Kidney (tissue), 14 donors: ENCODE measurements around the gene PRSS16. TPM values are rescaled to one million over a fixed set of nuclear protein-coding genes. Genes with fewer than 3 reads are reported as not detected.
"Not testable (repeated sequence)": the region's sequence is repeated elsewhere in the genome, so short reads cannot be mapped to it uniquely, and the experiment has no call there.

ENCODE experiments used
- DNase-seq, 5 donors: peaks; one replicate each; pipeline ENCODE4 v3.0.0-alpha.2; 2013 to 2020
- FAIRE-seq: peaks from 2 replicates; lab custom pipeline; 2012; peaks lifted over from hg19 to GRCh38; lab: Jason Lieb, UNC
- H3K27ac ChIP-seq, 2 donors: one replicate each; pipeline ENCODE4 v1.7.0; 2013; ENCODE audit warnings: low read depth in 2 of 2, low read length in 2 of 2, inconsistent platforms in 1 of 2
- H3K27me3 ChIP-seq: one replicate; pipeline ENCODE4 v1.7.1; 2013; ENCODE audit warnings: low read length, inconsistent platforms; ENCODE audit not compliant: control insufficient read depth, insufficient read depth
- H3K36me3 ChIP-seq, 3 donors: one replicate each; pipeline versions ENCODE4 v1.7.0 to v1.7.1; 2013; ENCODE audit warnings: low read length in 3 of 3, control low read depth in 1 of 3, inconsistent platforms in 1 of 3; ENCODE audit not compliant: insufficient read depth in 3 of 3, control insufficient read depth in 2 of 3
- H3K4me1 ChIP-seq, 3 donors: one replicate each; pipeline versions ENCODE4 v1.7.0 to v1.7.1; 2013; ENCODE audit warnings: low read length in 3 of 3, inconsistent platforms in 1 of 3, low read depth in 1 of 3; ENCODE audit not compliant: control insufficient read depth in 2 of 3, insufficient read depth in 2 of 3
- H3K4me3 ChIP-seq, 3 donors: one replicate each; pipeline versions ENCODE4 v1.7.0 to v1.8.1; 2013; ENCODE audit warnings: low read length in 3 of 3, control low read depth in 1 of 3, inconsistent platforms in 1 of 3
- H3K9ac ChIP-seq, 3 donors: one replicate each; pipeline versions ENCODE4 v1.7.0 to v1.7.1; 2013; ENCODE audit warnings: low read length in 3 of 3, control low read depth in 1 of 3, inconsistent platforms in 1 of 3
- H3K9me3 ChIP-seq, 3 donors: one replicate each; pipeline versions ENCODE4 v1.7.0 to v1.7.1; 2013; ENCODE audit warnings: low read length in 3 of 3, control low read depth in 1 of 3, inconsistent platforms in 1 of 3; ENCODE audit not compliant: control insufficient read depth in 2 of 3, insufficient read depth in 1 of 3
- CTCF ChIP-seq: IDR thresholded peaks from 3 replicates; pipeline ENCODE4 v1.5.1; 2012; ENCODE audit warnings: mild to moderate bottlenecking, moderate library complexity, borderline replicate concordance; ENCODE audit not compliant: insufficient read depth; ENCODE audit errors: extremely low read depth
- intact Hi-C: fragments of 100-400 bp; cut with DNase I; formaldehyde crosslinking; loops from one replicate; pipeline ENCODE4 v1.11.1; 2022
- polyA plus RNA-seq: library from polyadenylated mRNA; stranded (reverse); fragments of 350-450 nt; fragmentation: Illumina TruSeq; extraction: RNeasy Lipid Tissue Mini Kit (QIAGEN cat#74804); gene quantifications from one replicate; pipeline ENCODE4 v1.2.3, GENCODE V29; 2014; ENCODE audit warnings: low read depth, low replicate concordance; ENCODE audit not compliant: insufficient read depth
- total RNA-seq: library from RNA; stranded (reverse); fragmentation: NEBNext Ultra II Directional; extraction: Animal tissue kit (Norgen Biotek cat#: 25700); gene quantifications from one replicate; pipeline ENCODE4 v1.2.1, GENCODE V29; 2021
- donor health status: control.
- donor health status: control.
- donor health status: control.
- donor health status: control.
- donor health status: control.
- donor health status: DM: yes; HTN: yes; CAD: no.
- donor health status: Normal renal cell carcinoma (clear cell type).

PRSS16 gene
- total and polyA plus RNA-seq, 2 donors from 2014 or later, result 5.1 to 11.2 TPM

GRCh38 chr6:27208042-27208441 is 39.5 kb upstream of the PRSS16 start:
- no peak for DNase-seq
- TF ChIP-seq CTCF, result no peak
- H3K9me3 ChIP-seq, result no peaks in the 10 kb centered on the region
- H3K4me3 ChIP-seq, result no peak overlapping the region
- no peak overlapping the region for H3K9ac ChIP-seq
- peaks cover 17% of the 10 kb centered on the region for H3K27me3 ChIP-seq
- FAIRE-seq, result no peak
- no peak overlapping the region for H3K27ac ChIP-seq
- H3K4me1 ChIP-seq, result no peaks in the 10 kb centered on the region
- intact Hi-C loops, result no loop called here
- no peaks in the 10 kb centered on the region for H3K36me3 ChIP-seq

GRCh38 chr6:27209196-27209595 is 38.3 kb upstream of the PRSS16 start:
- FAIRE-seq (no peak), DNase-seq (no peak)
- H3K36me3 ChIP-seq, result no peaks in the 10 kb centered on the region
- intact Hi-C loops, result no loop called here
- H3K27me3 ChIP-seq, result peaks cover 22% of the 10 kb centered on the region
- no peak for TF ChIP-seq CTCF
- no peaks in the 10 kb centered on the region for H3K9me3 ChIP-seq
- no peak overlapping the region for H3K4me3 ChIP-seq
- H3K4me1 ChIP-seq, result no peaks in the 10 kb centered on the region
- H3K9ac ChIP-seq, result no peak overlapping the region
- no peak overlapping the region for H3K27ac ChIP-seq

- H3K9ac ChIP-seq, result no peak overlapping the region
- FAIRE-seq, result no peak
- no peaks in the 10 kb centered on the region for H3K9me3 ChIP-seq
- no peak for DNase-seq
- no peaks in the 10 kb centered on the region for H3K36me3 ChIP-seq
- TF ChIP-seq CTCF, result no peak
- peaks cover 24% of the 10 kb centered on the region for H3K27me3 ChIP-seq
- no peak overlapping the region for H3K4me3 ChIP-seq
- no peak overlapping the region for H3K27ac ChIP-seq
- no peaks in the 10 kb centered on the region for H3K4me1 ChIP-seq
- intact Hi-C loops, result no loop called here
Measured at GRCh38 chr6:27209659-27210269, 37.7 kb upstream of the PRSS16 start.

- H3K4me3 ChIP-seq, H3K36me3 ChIP-seq, intact Hi-C loops, H3K27ac ChIP-seq, DNase-seq, FAIRE-seq, H3K4me1 ChIP-seq, H3K9ac ChIP-seq, H3K9me3 ChIP-seq: not testable (repeated sequence)
- H3K27me3 ChIP-seq, result peaks cover 15% of the 10 kb centered on the region
Measured at GRCh38 chr6:27213091-27213517, 34.4 kb upstream of the PRSS16 start.
